HCT116 (cell line): ENCODE measurements around the gene LRRC4C. TPM values are rescaled to one million over a fixed set of nuclear protein-coding genes. Genes with fewer than 3 reads are reported as not detected.

Experiments used
- ATAC-seq: fragments of 200-7000 bp; cut with Tn5 transposase; 2 replicates; pipeline ENCODE4 v1.9.1; 2020; ENCODE audit warnings: mild to moderate bottlenecking, moderate library complexity
- BruUV-seq: library from RNA; stranded (reverse); fragments of 400-500 nt; replicated peaks from 2 replicates; lab custom pipeline; 2021; lab: Mats Ljungman, UMichigan
- CTCF ChIA-PET: fragments of 300-600 bp; sonication (Branson Sonifier 250); formaldehyde crosslinking; loops from one replicate; lab custom pipeline; 2021; ENCODE audit warnings: antibody characterized with exemption; lab: Charles Lee
- POLR2A ChIA-PET: fragments of 300-600, 350-600 bp; sonication (Branson Sonifier 250); formaldehyde crosslinking; loops from one replicate; lab custom pipeline; 2021; ENCODE audit warnings: antibody characterized with exemption; lab: Charles Lee
- RAD21 ChIA-PET, 2 experiments: fragments of 300-600 bp; sonication (Branson Sonifier 250); formaldehyde crosslinking; loops; one replicate each; lab custom pipeline; 2023; ENCODE audit warnings: low total read pairs in 2 of 2; ENCODE audit not compliant: uncharacterized antibody in 2 of 2, unreplicated experiment in 2 of 2, low non-redundant PET in 1 of 2; lab: Charles Lee
- DNase-seq: peaks from one replicate; pipeline ENCODE4 v3.0.0-alpha.2; 2010; ENCODE audit warnings: low read depth, low spot score
- H2AFZ ChIP-seq: fragments of 200-600 bp; shearing (Covaris generic), sonication (generic); 2 replicates; pipeline ENCODE4 v1.6.1; 2017; ENCODE audit warnings: low read depth, mixed run types, mixed read lengths, antibody characterized with exemption, low read length; ENCODE audit not compliant: poor library complexity, severe bottlenecking
- H3K27ac ChIP-seq: 2 replicates; pipeline ENCODE4 v1.5.1; 2012; ENCODE audit warnings: low read depth, low read length
- H3K27me3 ChIP-seq: fragments of 200-600 bp; sonication (generic); 2 replicates; pipeline ENCODE4 v1.6.1; 2016; ENCODE audit warnings: mixed run types, low read length, mixed read lengths; ENCODE audit not compliant: insufficient read depth
- H3K36me3 ChIP-seq, 2 experiments: fragments of 200-500 bp in 1 of 2; fragments of 200-600 bp in 1 of 2; sonication (Bioruptor generic) in 1 of 2; sonication (generic) in 1 of 2; 2 replicates each; pipeline versions ENCODE4 v1.5.1 to v1.6.1; 2014 to 2016; ENCODE audit warnings: low read length in 2 of 2, inconsistent platforms in 1 of 2, mixed read lengths in 1 of 2, mixed run types in 1 of 2; ENCODE audit not compliant: insufficient read depth in 2 of 2, control insufficient read depth in 1 of 2
- H3K4me1 ChIP-seq, 2 experiments: fragments of 200-600 bp in 1 of 2; sonication (generic) in 1 of 2; 2 replicates each; pipeline versions ENCODE4 v1.5.1 to v1.6.1; 2012 to 2017; ENCODE audit warnings: low read length in 2 of 2, inconsistent platforms in 1 of 2, mild to moderate bottlenecking in 1 of 2, mixed read lengths in 1 of 2, mixed run types in 1 of 2, moderate library complexity in 1 of 2; ENCODE audit not compliant: insufficient read depth in 2 of 2, control insufficient read depth in 1 of 2
- H3K4me2 ChIP-seq: fragments of 200-600 bp; sonication (generic); 2 replicates; pipeline ENCODE4 v1.6.1; 2017; ENCODE audit warnings: mixed run types, low read length, mixed read lengths
- H3K4me3 ChIP-seq, 2 experiments: fragments of 200-600 bp in 1 of 2; sonication (generic) in 1 of 2; replicated peaks in 1 of 2; 2 replicates each; pipeline ENCODE4 v1.5.1; 2011 to 2016; ENCODE audit warnings: low read length in 2 of 2, control low read depth in 1 of 2, low read depth in 1 of 2, mild to moderate bottlenecking in 1 of 2, mixed read lengths in 1 of 2, mixed run types in 1 of 2
- H3K79me2 ChIP-seq: fragments of 200-600 bp; sonication (generic); 2 replicates; pipeline ENCODE4 v1.6.1; 2017; ENCODE audit warnings: mild to moderate bottlenecking, mixed run types, low read length, moderate library complexity, mixed read lengths; ENCODE audit not compliant: insufficient read depth
- H3K9ac ChIP-seq: fragments of 200-600 bp; sonication (generic); 2 replicates; pipeline ENCODE4 v1.6.1; 2016; ENCODE audit warnings: low read length, mixed read lengths
- H3K9me2 ChIP-seq: fragments of 200-600 bp; sonication (generic), shearing (Covaris generic); 2 replicates; pipeline ENCODE4 v1.6.1; 2017; ENCODE audit warnings: mixed run types, mild to moderate bottlenecking, moderate library complexity; ENCODE audit not compliant: insufficient read depth
- H3K9me3 ChIP-seq, 2 experiments: fragments of 200-500 bp in 1 of 2; fragments of 200-600 bp in 1 of 2; sonication (Bioruptor generic) in 1 of 2; sonication (generic) in 1 of 2; 2 replicates each; pipeline ENCODE4 v1.6.1; 2014 to 2017; ENCODE audit warnings: low read length in 2 of 2, mixed read lengths in 2 of 2, inconsistent platforms in 1 of 2, low read depth in 1 of 2, mild to moderate bottlenecking in 1 of 2, mixed run types in 1 of 2, moderate library complexity in 1 of 2; ENCODE audit not compliant: control insufficient read depth in 1 of 2, insufficient read depth in 1 of 2
- H4K20me1 ChIP-seq: fragments of 200-600 bp; sonication (generic), shearing (Covaris generic); 2 replicates; pipeline ENCODE4 v1.6.1; 2017; ENCODE audit warnings: mixed run types, mild to moderate bottlenecking, moderate library complexity; ENCODE audit not compliant: insufficient read depth
- CBX3 ChIP-seq: IDR thresholded peaks from 2 replicates; pipeline ENCODE4 v1.6.1; 2012; ENCODE audit warnings: low read depth
- CEBPB ChIP-seq: IDR thresholded peaks from 2 replicates; pipeline ENCODE4 v1.6.1; 2012; ENCODE audit warnings: low read depth
- EGR1 ChIP-seq: IDR thresholded peaks from 2 replicates; pipeline ENCODE4 v1.6.1; 2012; ENCODE audit warnings: low read depth
- ELF1 ChIP-seq: IDR thresholded peaks from 2 replicates; pipeline ENCODE4 v1.6.1; 2012; ENCODE audit warnings: low read depth, borderline replicate concordance
- RAD21 ChIP-seq: IDR thresholded peaks from 2 replicates; pipeline ENCODE4 v1.6.1; 2012; ENCODE audit warnings: low read depth, mild to moderate bottlenecking
- TCF7L2 ChIP-seq: IDR thresholded peaks from 2 replicates; pipeline ENCODE4 v1.7.0; 2011; ENCODE audit warnings: borderline replicate concordance, inconsistent platforms; ENCODE audit not compliant: insufficient read depth, insufficient read length; ENCODE audit errors: extremely low read depth
- YY1 ChIP-seq: IDR thresholded peaks from 2 replicates; pipeline ENCODE4 v1.6.1; 2011; ENCODE audit warnings: low read length, low read depth, moderate library complexity, mild to moderate bottlenecking; ENCODE audit not compliant: insufficient replicate concordance; ENCODE audit errors: extremely low read depth
- ZFX ChIP-seq: fragments of 450-650 bp; IDR thresholded peaks from 2 replicates; pipeline ENCODE4 v1.6.1; 2017
- intact Hi-C: fragments of 100-400 bp; cut with micrococcal nuclease; formaldehyde crosslinking; loops from 2 replicates; pipeline ENCODE4 v1.10.0; 2022
- total RNA-seq: library from RNA; stranded (reverse); gene quantifications from one replicate; pipeline ENCODE4 v1.2.1, GENCODE V29; 2021; ENCODE audit not compliant: unreplicated experiment
- TF ChIP-seq, protein P1 (sequence below): IDR thresholded peaks from 2 replicates; pipeline ENCODE4 v1.6.1; 2012; ENCODE audit warnings: low read depth
- TF ChIP-seq, protein P2 (sequence below): IDR thresholded peaks from 2 replicates; pipeline ENCODE4 v1.6.1; 2012
- TF ChIP-seq, protein P3 (sequence below), 3 experiments: fragments of 200-600 bp in 1 of 3; sonication (generic) in 1 of 3; IDR thresholded peaks in 2 of 3; conservative IDR thresholded peaks in 1 of 3; 2 replicates each; pipeline ENCODE4 v1.5.1; 2012 to 2017; ENCODE audit warnings: low read depth in 2 of 3, low read length in 2 of 3, antibody characterized with exemption in 1 of 3, borderline replicate concordance in 1 of 3, control low read depth in 1 of 3, mild to moderate bottlenecking in 1 of 3, mixed read lengths in 1 of 3, mixed run types in 1 of 3, moderate library complexity in 1 of 3; ENCODE audit not compliant: insufficient read depth in 1 of 3

LRRC4C gene
- total RNA-seq, 1 experiment from 2014 or later: not detected

DNA sequence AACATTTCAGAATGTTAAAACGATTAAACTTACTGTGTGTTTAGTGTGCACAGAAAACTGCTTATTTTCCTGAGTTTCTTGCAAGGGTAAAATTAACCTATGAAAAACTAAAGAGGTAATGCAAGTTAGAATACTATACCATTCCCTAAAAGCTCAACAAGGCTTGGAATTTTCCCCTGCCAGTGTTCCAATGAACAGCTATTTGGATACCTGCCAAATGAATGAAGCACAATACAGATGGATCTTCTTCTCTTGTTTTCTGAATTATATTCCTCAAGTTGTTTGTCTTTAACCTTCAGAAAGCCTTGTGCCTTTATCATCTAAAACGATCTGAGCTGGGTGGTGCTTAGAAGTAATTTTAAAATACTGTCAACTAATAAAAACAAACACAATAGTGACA, 204.5 kb downstream of the LRRC4C start:
- BruUV-seq: no TSS peak
- Histone ChIP-seq H3K79me2 (no peaks in the 10 kb centered on the region), H3K9me3 (peaks cover 3 to 26% of the 10 kb centered on the region in 2 experiments; a peak in 2 of 4 replicates), H4K20me1 (no peaks in the 10 kb centered on the region), H3K27me3 (no peaks in the 10 kb centered on the region), H3K9me2 (no peaks in the 10 kb centered on the region), H3K36me3 (no peaks in the 10 kb centered on the region), H3K4me2 (no peak overlapping the region), H3K27ac (no peak overlapping the region), H3K4me1 (no peaks in the 10 kb centered on the region), H2AFZ (no peak overlapping the region), H3K4me3 (no peak overlapping the region)
- RAD21 ChIA-PET: no interaction called here
- POLR2A ChIA-PET: no interaction called here
- ATAC-seq (no peak), DNase-seq (no peak)
- CTCF ChIA-PET: no interaction called here
- TF ChIP-seq, protein P1, sequence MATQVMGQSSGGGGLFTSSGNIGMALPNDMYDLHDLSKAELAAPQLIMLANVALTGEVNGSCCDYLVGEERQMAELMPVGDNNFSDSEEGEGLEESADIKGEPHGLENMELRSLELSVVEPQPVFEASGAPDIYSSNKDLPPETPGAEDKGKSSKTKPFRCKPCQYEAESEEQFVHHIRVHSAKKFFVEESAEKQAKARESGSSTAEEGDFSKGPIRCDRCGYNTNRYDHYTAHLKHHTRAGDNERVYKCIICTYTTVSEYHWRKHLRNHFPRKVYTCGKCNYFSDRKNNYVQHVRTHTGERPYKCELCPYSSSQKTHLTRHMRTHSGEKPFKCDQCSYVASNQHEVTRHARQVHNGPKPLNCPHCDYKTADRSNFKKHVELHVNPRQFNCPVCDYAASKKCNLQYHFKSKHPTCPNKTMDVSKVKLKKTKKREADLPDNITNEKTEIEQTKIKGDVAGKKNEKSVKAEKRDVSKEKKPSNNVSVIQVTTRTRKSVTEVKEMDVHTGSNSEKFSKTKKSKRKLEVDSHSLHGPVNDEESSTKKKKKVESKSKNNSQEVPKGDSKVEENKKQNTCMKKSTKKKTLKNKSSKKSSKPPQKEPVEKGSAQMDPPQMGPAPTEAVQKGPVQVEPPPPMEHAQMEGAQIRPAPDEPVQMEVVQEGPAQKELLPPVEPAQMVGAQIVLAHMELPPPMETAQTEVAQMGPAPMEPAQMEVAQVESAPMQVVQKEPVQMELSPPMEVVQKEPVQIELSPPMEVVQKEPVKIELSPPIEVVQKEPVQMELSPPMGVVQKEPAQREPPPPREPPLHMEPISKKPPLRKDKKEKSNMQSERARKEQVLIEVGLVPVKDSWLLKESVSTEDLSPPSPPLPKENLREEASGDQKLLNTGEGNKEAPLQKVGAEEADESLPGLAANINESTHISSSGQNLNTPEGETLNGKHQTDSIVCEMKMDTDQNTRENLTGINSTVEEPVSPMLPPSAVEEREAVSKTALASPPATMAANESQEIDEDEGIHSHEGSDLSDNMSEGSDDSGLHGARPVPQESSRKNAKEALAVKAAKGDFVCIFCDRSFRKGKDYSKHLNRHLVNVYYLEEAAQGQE: no peak
- no peak for TF ChIP-seq EGR1
- TF ChIP-seq YY1: no peak
- TF ChIP-seq, protein P2, sequence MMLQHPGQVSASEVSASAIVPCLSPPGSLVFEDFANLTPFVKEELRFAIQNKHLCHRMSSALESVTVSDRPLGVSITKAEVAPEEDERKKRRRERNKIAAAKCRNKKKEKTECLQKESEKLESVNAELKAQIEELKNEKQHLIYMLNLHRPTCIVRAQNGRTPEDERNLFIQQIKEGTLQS: no peak
- no peak for TF ChIP-seq CEBPB
- TF ChIP-seq, protein P3, sequence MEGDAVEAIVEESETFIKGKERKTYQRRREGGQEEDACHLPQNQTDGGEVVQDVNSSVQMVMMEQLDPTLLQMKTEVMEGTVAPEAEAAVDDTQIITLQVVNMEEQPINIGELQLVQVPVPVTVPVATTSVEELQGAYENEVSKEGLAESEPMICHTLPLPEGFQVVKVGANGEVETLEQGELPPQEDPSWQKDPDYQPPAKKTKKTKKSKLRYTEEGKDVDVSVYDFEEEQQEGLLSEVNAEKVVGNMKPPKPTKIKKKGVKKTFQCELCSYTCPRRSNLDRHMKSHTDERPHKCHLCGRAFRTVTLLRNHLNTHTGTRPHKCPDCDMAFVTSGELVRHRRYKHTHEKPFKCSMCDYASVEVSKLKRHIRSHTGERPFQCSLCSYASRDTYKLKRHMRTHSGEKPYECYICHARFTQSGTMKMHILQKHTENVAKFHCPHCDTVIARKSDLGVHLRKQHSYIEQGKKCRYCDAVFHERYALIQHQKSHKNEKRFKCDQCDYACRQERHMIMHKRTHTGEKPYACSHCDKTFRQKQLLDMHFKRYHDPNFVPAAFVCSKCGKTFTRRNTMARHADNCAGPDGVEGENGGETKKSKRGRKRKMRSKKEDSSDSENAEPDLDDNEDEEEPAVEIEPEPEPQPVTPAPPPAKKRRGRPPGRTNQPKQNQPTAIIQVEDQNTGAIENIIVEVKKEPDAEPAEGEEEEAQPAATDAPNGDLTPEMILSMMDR (IDR thresholded peaks at IDR 0.05 in 2 of 3, conservative IDR thresholded peaks at IDR 0.05 in 1 of 3; ENCODE audit: borderline replicate concordance in 1 of 3, insufficient read depth in 1 of 3, low read depth in 2 of 3, low read length in 2 of 3): no peak
- no peak for TF ChIP-seq TCF7L2
- no peak for TF ChIP-seq ZFX
- TF ChIP-seq RAD21: no peak
- TF ChIP-seq CBX3: no peak
- no peak for TF ChIP-seq ELF1
- TF ChIP-seq, all 23 proteins: peak for 0
- intact Hi-C loops: no loop called here
- H3K9ac ChIP-seq: no peak overlapping the region
